ENCODE measurements around the gene HOXB3. TPM values are rescaled to one million over a fixed set of nuclear protein-coding genes. Genes with fewer than 3 reads are reported as not detected.

HOXB3 gene
- polyA plus RNA-seq, 1 donor from 2014 or later = not detected

DNA sequence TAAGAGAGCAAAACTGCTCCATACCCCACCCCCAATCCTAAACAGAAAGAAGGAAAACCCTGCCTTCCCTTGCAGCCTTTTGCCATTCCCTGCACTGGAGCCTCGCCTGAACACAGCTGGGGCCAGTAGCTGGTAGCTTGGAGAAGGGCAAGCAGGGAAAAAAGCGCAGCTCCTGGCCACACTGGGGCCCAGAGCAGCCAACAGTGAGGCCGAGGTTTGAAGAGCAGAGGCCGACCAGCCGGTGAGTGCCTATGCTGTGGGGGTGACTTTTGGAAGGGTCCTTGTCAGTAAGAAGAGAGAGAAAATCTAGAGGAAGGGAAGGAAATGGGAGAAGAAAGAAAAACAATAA lies 39.3 kb upstream of the HOXB3 start:
- Histone ChIP-seq H3K27ac (ENCODE audit: low read length) (no peak overlapping the region), H3K9me3 (ENCODE audit: low read length) (no peaks in the 10 kb centered on the region), H3K4me2 (ENCODE audit: low read length) (no peak overlapping the region), H2AFZ (ENCODE audit: low read depth, low read length) (no peak overlapping the region), H3K79me2 (replicated peaks; ENCODE audit: insufficient read depth, low read length) (no peaks in the 10 kb centered on the region), H3K9ac (ENCODE audit: low read length) (no peak overlapping the region), H3K4me3 (ENCODE audit: low read length) (no peak overlapping the region), H3K36me3 (ENCODE audit: insufficient read depth, low read length) (no peaks in the 10 kb centered on the region), H3K9me2 (ENCODE audit: insufficient read depth, low read length) (no peaks in the 10 kb centered on the region), H3K27me3 (ENCODE audit: insufficient read depth, low read depth, low read length) (peaks cover 100% of the 10 kb centered on the region), H4K20me1 (ENCODE audit: insufficient read depth) (no peaks in the 10 kb centered on the region), H3F3A (ENCODE audit: insufficient read depth, low read length, poor library complexity, severe bottlenecking) (no peaks in the 10 kb centered on the region)
- TF ChIP-seq, protein P1, sequence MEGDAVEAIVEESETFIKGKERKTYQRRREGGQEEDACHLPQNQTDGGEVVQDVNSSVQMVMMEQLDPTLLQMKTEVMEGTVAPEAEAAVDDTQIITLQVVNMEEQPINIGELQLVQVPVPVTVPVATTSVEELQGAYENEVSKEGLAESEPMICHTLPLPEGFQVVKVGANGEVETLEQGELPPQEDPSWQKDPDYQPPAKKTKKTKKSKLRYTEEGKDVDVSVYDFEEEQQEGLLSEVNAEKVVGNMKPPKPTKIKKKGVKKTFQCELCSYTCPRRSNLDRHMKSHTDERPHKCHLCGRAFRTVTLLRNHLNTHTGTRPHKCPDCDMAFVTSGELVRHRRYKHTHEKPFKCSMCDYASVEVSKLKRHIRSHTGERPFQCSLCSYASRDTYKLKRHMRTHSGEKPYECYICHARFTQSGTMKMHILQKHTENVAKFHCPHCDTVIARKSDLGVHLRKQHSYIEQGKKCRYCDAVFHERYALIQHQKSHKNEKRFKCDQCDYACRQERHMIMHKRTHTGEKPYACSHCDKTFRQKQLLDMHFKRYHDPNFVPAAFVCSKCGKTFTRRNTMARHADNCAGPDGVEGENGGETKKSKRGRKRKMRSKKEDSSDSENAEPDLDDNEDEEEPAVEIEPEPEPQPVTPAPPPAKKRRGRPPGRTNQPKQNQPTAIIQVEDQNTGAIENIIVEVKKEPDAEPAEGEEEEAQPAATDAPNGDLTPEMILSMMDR (IDR thresholded peaks at IDR 0.05; ENCODE audit: poor library complexity, severe bottlenecking) = no peak
- TF ChIP-seq, protein P2, sequence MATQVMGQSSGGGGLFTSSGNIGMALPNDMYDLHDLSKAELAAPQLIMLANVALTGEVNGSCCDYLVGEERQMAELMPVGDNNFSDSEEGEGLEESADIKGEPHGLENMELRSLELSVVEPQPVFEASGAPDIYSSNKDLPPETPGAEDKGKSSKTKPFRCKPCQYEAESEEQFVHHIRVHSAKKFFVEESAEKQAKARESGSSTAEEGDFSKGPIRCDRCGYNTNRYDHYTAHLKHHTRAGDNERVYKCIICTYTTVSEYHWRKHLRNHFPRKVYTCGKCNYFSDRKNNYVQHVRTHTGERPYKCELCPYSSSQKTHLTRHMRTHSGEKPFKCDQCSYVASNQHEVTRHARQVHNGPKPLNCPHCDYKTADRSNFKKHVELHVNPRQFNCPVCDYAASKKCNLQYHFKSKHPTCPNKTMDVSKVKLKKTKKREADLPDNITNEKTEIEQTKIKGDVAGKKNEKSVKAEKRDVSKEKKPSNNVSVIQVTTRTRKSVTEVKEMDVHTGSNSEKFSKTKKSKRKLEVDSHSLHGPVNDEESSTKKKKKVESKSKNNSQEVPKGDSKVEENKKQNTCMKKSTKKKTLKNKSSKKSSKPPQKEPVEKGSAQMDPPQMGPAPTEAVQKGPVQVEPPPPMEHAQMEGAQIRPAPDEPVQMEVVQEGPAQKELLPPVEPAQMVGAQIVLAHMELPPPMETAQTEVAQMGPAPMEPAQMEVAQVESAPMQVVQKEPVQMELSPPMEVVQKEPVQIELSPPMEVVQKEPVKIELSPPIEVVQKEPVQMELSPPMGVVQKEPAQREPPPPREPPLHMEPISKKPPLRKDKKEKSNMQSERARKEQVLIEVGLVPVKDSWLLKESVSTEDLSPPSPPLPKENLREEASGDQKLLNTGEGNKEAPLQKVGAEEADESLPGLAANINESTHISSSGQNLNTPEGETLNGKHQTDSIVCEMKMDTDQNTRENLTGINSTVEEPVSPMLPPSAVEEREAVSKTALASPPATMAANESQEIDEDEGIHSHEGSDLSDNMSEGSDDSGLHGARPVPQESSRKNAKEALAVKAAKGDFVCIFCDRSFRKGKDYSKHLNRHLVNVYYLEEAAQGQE (IDR thresholded peaks at IDR 0.05; ENCODE audit: borderline replicate concordance) = no peak
- no peak for TF ChIP-seq TAF1 (IDR thresholded peaks at IDR 0.05; ENCODE audit: low read depth)
- TF ChIP-seq EZH2 (IDR thresholded peaks at IDR 0.05; ENCODE audit: borderline replicate concordance, insufficient read depth, low read length, poor library complexity, severe bottlenecking) = no peak
- no peak for TF ChIP-seq MXI1 (conservative IDR thresholded peaks at IDR 0.05; ENCODE audit: poor library complexity, severe bottlenecking)
- TF ChIP-seq EP300 (conservative IDR thresholded peaks at IDR 0.05; ENCODE audit: poor library complexity, severe bottlenecking) = no peak
- TF ChIP-seq POLR2AphosphoS5 (IDR thresholded peaks at IDR 0.05) = no peak
- no peak for TF ChIP-seq RAD21 (conservative IDR thresholded peaks at IDR 0.05)
- no peak for TF ChIP-seq SMC3 (conservative IDR thresholded peaks at IDR 0.05; ENCODE audit: poor library complexity)

DNA sequence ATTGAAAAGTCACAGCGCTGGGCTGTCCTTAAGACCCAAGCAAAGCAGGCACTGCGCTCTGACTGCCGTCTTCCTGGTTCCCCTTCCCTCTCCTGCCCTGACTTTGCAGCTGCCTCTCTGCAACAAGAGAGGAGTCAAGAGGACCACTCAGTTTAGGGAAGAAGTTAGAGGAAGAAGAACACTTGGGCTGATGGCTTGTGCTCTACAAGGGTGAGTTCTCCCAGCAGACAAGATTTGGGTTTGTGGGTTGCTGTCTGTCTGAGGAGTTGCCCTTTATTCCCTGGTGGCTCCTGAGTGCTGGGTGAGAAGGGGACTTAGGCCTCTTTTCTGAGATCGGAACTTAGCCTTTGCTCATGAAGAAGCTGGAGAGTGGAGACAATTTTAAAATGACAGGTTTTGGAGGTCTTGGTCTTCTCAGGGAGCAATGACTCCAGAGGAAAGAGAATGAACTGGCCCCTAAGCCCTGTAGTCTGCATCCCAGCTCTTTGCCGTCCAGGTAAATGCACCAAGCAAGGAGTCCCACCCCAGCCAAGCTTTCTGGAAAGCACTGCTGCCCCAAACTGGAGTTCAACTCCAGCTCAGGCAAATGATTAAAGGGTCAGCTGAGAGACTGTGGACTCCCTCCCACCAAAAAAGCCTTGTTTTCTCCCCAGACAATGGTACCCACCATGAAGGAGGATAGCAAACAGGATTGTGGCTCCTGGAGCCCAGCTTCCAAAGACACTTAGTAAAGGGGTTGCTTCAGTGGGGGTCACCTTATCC lies 38.8 kb upstream of the HOXB3 start:
- Histone ChIP-seq H3K27me3 (ENCODE audit: insufficient read depth, low read depth, low read length) (peaks cover 100% of the 10 kb centered on the region), H3K9me3 (ENCODE audit: low read length) (no peaks in the 10 kb centered on the region), H3K36me3 (ENCODE audit: insufficient read depth, low read length) (no peaks in the 10 kb centered on the region), H3K4me2 (ENCODE audit: low read length) (no peak overlapping the region), H4K20me1 (ENCODE audit: insufficient read depth) (no peaks in the 10 kb centered on the region), H3K9me2 (ENCODE audit: insufficient read depth, low read length) (no peaks in the 10 kb centered on the region), H3K27ac (ENCODE audit: low read length) (no peak overlapping the region), H3K79me2 (replicated peaks; ENCODE audit: insufficient read depth, low read length) (no peaks in the 10 kb centered on the region), H3F3A (ENCODE audit: insufficient read depth, low read length, poor library complexity, severe bottlenecking) (no peaks in the 10 kb centered on the region), H2AFZ (ENCODE audit: low read depth, low read length) (no peak overlapping the region), H3K9ac (ENCODE audit: low read length) (no peak overlapping the region), H3K4me3 (ENCODE audit: low read length) (no peak overlapping the region)
- TF ChIP-seq, protein P1 (IDR thresholded peaks at IDR 0.05; ENCODE audit: poor library complexity, severe bottlenecking) = no peak
- TF ChIP-seq EZH2 (IDR thresholded peaks at IDR 0.05; ENCODE audit: borderline replicate concordance, insufficient read depth, low read length, poor library complexity, severe bottlenecking) (no peak), TAF1 (IDR thresholded peaks at IDR 0.05; ENCODE audit: low read depth) (no peak), POLR2AphosphoS5 (IDR thresholded peaks at IDR 0.05) (no peak), EP300 (conservative IDR thresholded peaks at IDR 0.05; ENCODE audit: poor library complexity, severe bottlenecking) (no peak), SMC3 (conservative IDR thresholded peaks at IDR 0.05; ENCODE audit: poor library complexity) (no peak), MXI1 (conservative IDR thresholded peaks at IDR 0.05; ENCODE audit: poor library complexity, severe bottlenecking) (no peak)

Data from neural cell (in vitro differentiated cells).